ENCODE measurements around the gene NEK1. TPM values are rescaled to one million over a fixed set of nuclear protein-coding genes. Genes with fewer than 3 reads are reported as not detected.
A peak's percentile ranks its signal among the peaks of the same experiment; 100 is the strongest.
"Not testable (repeated sequence)": the region's sequence is repeated elsewhere in the genome, so short reads cannot be mapped to it uniquely, and the experiment has no call there.

NEK1 gene
- total and polyA plus RNA-seq, 8 donors: 1.2 to 28.6 (median 5.5) TPM

- TF ChIP-seq POLR2AphosphoS5 (IDR thresholded peaks at IDR 0.05) (no peak), EP300 (IDR thresholded peaks at IDR 0.05) (no peak), POLR2A (IDR thresholded peaks at IDR 0.05) (no peak)
- TF ChIP-seq, protein P1, sequence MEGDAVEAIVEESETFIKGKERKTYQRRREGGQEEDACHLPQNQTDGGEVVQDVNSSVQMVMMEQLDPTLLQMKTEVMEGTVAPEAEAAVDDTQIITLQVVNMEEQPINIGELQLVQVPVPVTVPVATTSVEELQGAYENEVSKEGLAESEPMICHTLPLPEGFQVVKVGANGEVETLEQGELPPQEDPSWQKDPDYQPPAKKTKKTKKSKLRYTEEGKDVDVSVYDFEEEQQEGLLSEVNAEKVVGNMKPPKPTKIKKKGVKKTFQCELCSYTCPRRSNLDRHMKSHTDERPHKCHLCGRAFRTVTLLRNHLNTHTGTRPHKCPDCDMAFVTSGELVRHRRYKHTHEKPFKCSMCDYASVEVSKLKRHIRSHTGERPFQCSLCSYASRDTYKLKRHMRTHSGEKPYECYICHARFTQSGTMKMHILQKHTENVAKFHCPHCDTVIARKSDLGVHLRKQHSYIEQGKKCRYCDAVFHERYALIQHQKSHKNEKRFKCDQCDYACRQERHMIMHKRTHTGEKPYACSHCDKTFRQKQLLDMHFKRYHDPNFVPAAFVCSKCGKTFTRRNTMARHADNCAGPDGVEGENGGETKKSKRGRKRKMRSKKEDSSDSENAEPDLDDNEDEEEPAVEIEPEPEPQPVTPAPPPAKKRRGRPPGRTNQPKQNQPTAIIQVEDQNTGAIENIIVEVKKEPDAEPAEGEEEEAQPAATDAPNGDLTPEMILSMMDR (IDR thresholded peaks at IDR 0.05): no peak
- Histone ChIP-seq H3K9me3 (no peaks in the 10 kb centered on the region), H3K27me3 (no peaks in the 10 kb centered on the region), H3K4me1 (peaks cover 0 to 2% (median 0%) of the 10 kb centered on the region in 4 donors), H3K4me3 (no peak overlapping the region), H3K36me3 (peaks cover 5 to 46% (median 36%) of the 10 kb centered on the region in 4 donors), H3K27ac (no peak overlapping the region)
- intact Hi-C loops (cut with DNase I; ENCODE audit: low total_unique reads): no loop called here
- no peak for DNase-seq
- WGBS, 5 donors: 75 to 86% (median 82%) methylated on average over 4 of the region's 4 CpGs
Observed at GRCh38 chr4:169571435-169571834, 40.9 kb downstream of the NEK1 start.

DNA sequence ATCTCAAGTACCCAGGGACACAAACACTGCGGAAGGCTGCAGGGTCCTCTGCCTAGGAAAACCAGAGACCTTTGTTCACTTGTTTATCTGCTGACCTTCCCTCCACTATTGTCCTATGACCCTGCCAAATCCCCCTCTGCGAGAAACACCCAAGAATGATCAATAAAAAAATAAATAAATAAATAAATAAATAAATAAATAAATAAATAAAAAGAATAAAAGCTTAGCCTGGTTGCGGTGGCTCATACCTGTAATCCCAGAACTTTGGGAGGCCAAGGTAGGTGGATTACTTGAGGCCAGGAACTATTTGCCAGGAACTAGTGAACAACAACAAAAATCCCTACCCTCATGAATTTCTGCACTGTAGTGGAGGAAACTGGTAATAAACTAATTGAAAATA is 41.4 kb downstream of the NEK1 start:
- H3K4me3 ChIP-seq; H3K9me3 ChIP-seq; H3K4me1 ChIP-seq; H3K27me3 ChIP-seq; H3K27ac ChIP-seq; DNase-seq; intact Hi-C loops (cut with DNase I; ENCODE audit: low total_unique reads): not testable (repeated sequence)
- 88 to 98% (median 95%) methylated on average over 1 to 2 of the region's 3 CpGs for WGBS, 5 donors
- peaks cover 5 to 42% (median 32%) of the 10 kb centered on the region in 4 donors for H3K36me3 ChIP-seq

- Histone ChIP-seq H3K36me3 (peaks cover under 1 to 34% (median 25%) of the 10 kb centered on the region in 4 donors), H3K4me1 (peaks cover 0 to 14% (median 3%) of the 10 kb centered on the region in 4 donors)
- intact Hi-C loops (cut with DNase I; ENCODE audit: low total_unique reads); H3K9me3 ChIP-seq; H3K27ac ChIP-seq; DNase-seq; H3K4me3 ChIP-seq; H3K27me3 ChIP-seq: not testable (repeated sequence)
- 91 to 100% (median 95%) methylated on average over 1 to 21 of the region's 26 CpGs for WGBS, 5 donors
Observed at GRCh38 chr4:169570266-169570665, 42.1 kb downstream of the NEK1 start.

DNA sequence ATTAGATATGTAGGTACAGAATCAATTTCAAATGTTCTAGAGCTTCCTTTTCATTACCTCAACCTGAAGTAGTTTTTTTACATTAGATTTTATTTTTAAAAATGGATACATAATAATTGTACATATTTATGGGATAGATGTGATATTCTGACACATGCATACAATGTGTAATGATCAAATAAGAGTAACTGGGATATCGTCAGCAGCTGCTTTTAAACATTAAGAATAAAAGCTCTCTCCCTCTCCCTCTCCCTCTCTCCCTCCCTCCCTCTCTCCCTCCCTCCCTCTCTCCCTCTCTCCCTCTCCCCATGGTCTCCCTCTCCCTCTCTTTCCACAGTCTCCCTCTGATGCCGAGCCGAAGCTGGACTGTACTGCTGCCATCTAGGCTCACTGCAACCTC is 43.2 kb downstream of the NEK1 start:
- H3K27ac ChIP-seq; H3K9me3 ChIP-seq; intact Hi-C loops (cut with DNase I; ENCODE audit: low total_unique reads); DNase-seq; H3K27me3 ChIP-seq; H3K4me3 ChIP-seq: not testable (repeated sequence)
- Histone ChIP-seq H3K4me1 (peaks cover 0 to 15% (median 3%) of the 10 kb centered on the region in 4 donors), H3K36me3 (peaks cover 0 to 24% (median 14%) of the 10 kb centered on the region in 4 donors)
- WGBS, 5 donors: 86 to 97% (median 94%) methylated on average over 1 to 3 of the region's 3 CpGs

- peaks cover 0 to 15% (median 3%) of the 10 kb centered on the region in 4 donors for H3K4me1 ChIP-seq
- H3K9me3 ChIP-seq: no peaks in the 10 kb centered on the region
- H3K4me3 ChIP-seq: no peak overlapping the region
- TF ChIP-seq EP300 (IDR thresholded peaks at IDR 0.05): no peak
- no peak for TF ChIP-seq POLR2AphosphoS5 (IDR thresholded peaks at IDR 0.05)
- TF ChIP-seq POLR2A (IDR thresholded peaks at IDR 0.05): no peak
- TF ChIP-seq, protein P1 (IDR thresholded peaks at IDR 0.05): no peak
- peak in 1 of 2 donors; percentile 55 for DNase-seq
- intact Hi-C loops (cut with DNase I; ENCODE audit: low total_unique reads): no loop called here
- peaks cover 0 to 14% (median 6%) of the 10 kb centered on the region in 4 donors for H3K36me3 ChIP-seq
- H3K27ac ChIP-seq: no peak overlapping the region
- H3K27me3 ChIP-seq: no peaks in the 10 kb centered on the region
- 42 to 61% (median 60%) methylated on average over 4 of the region's 4 CpGs for WGBS, 5 donors
Observed at GRCh38 chr4:169567916-169568315, 44.5 kb downstream of the NEK1 start.

DNA sequence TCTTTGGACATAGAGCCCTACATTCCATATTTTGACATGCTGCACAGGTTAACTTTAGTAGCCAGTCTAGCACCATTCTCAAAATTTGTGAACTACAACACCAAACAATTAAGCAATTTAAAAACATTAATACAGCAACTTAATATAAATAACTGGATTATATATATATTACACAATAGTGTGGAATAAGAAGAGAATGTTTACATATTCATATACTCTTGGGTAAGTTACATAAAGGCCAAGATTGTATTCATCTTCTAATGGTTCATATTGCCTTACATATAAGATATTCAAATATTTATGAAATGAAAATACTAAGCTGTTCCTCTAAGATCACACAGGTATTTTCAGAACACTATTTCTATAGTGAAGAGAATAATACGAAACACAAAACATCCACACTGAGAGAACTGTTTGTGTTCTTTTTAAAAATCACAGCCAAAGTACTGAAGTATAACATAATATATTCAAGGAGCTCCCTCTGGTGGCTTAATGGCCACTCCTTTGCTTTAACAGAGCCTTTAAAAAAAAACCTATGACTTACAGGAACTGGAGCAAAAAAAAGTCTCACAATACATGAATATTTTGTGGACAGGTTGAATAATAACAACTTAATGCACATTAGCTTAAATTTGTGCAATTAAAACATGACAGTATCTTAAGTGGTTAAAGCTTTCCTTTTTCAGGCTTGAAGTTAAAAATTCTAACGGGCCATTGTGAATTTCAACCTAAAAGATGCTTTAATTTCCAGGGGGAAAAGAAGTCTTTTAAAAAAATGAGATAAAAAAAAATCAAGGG is 46.2 kb downstream of the NEK1 start:
- H3K27me3 ChIP-seq: no peaks in the 10 kb centered on the region
- intact Hi-C loops (cut with DNase I; ENCODE audit: low total_unique reads): no loop called here
- peak; percentile 49 to 87 for DNase-seq
- 49 to 58% (median 54%) methylated on average over 2 of the region's 2 CpGs for WGBS, 5 donors
- TF ChIP-seq POLR2A (IDR thresholded peaks at IDR 0.05) (no peak), EP300 (IDR thresholded peaks at IDR 0.05) (no peak)
- TF ChIP-seq, protein P1 (IDR thresholded peaks at IDR 0.05): peak in 4 of 7 experiments; percentile 45 to 72 (median 52)
- H3K4me3 ChIP-seq: no peak overlapping the region
- peaks cover 0 to 6% (median 2%) of the 10 kb centered on the region in 4 donors for H3K36me3 ChIP-seq
- H3K4me1 ChIP-seq: peaks cover 0 to 15% (median 3%) of the 10 kb centered on the region in 4 donors
- no peak overlapping the region for H3K27ac ChIP-seq
- H3K9me3 ChIP-seq: no peaks in the 10 kb centered on the region

Data from stomach (tissue), 9 donors.